GM19023 (cell line): ENCODE results near the gene RNASE13.
"Not testable (repeated sequence)": the region's sequence is repeated elsewhere in the genome, so short reads cannot be mapped to it uniquely, and the experiment has no call there.

Experiments used
- ATAC-seq: cut with Tn5 transposase; IDR thresholded peaks from one replicate; pipeline ENCODE4 v1.9.1; 2021; ENCODE audit warnings: mild to moderate bottlenecking, moderate library complexity; ENCODE audit not compliant: unreplicated experiment

The RNASE13 gene

DNA sequence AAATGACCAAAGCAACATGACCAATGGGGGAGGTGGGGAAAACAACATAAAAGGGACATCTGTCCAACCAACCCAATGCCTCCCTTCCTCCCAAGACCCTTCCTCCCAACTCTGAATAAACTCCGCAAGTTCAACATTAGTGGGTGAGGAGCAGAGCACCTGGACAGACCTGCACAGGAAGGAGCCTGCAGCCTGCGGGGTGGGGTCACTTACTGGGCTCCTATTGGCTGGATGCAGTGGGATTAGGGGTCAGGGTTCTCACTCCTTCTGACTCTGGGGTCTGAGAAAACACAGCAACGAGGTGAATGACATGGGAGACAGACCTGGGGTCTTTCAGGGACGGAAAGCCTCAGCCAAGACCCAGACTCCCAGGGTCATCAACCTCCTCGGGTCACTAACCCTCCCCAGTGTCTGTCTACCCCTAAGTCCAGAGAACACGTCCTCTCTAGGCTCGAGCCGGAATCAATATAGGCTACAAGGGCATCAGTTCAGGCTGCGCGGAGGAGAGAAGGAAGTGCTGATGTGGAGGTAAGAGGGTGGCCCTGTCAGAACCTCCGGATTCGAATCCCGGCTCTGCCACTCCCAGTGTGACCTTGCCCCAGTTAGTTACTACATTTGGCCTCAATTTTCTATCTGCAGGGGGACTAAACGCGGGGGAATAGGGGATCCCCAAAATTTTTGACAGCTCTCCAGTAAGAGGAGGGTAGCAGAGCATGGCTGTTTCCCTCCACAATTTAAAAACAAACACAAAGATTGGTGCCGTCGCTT is 10.6 kb downstream of the RNASE13 start:
- ATAC-seq: no peak

DNA sequence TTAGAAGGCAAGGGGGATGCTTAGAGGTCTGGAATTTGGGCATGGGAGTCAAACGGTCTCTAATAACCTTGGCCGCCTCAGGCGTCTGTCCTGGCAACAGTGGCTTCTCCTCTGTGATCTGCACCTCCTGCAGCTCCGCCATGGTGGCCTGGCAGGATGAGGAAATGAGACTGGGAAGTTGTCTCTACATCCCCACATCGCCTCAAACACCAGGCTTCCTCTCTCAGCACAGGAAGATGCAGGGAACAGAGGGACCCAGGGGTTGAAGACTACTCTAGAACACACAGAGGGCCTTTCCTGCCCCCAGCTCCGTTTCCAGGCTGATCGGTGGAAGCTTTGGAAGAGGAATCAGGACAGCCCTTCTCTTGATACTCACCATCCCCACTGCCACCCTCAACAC is 11.4 kb downstream of the RNASE13 start:
- ATAC-seq: no peak

DNA sequence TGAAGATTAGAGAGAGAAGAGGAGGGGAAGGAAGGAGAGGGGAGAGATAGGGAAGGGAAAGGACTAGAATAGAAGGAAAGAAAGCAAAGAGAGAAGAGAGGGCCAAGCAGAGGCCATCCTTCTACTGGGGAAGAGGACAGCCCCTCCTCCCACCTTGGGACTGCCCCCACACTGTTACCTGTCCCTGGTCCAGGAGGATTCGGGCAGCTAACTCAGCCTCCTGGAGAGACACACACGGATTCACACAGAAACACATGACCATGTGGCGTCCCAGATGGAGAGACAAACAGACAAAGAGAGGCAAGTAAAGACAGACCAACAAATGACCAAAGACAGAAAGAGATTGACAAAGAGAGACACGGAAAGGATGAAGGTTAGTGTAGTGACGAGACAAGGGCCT is 11.9 kb downstream of the RNASE13 start:
- no peak for ATAC-seq

DNA sequence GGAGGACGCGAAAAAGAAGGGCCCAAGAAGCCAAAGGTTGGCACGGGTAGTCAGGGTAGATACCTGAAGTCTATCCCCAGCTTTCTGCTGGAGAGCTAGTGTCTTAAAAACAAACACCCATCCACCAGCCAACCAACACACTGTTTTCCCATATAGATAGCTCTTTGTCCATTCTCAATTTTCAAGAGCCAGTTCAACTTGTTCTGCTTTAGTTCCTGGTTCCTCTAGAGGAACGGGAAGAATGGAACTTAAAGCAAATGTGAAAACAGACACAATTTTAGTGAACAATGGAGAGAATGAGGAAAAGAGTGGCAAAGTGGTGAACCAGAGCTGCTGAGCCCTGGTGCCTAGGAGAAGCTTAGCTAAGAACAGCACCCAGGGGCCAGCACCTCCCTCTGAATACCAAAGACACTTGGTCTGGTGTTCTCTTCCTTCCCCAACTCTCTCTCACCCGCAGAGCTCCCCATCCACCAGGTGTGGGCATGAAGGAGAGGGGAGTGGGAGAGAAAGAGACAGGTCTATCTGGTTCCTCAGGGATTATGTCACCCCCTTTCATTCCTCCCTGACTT is 13.5 kb downstream of the RNASE13 start:
- ATAC-seq: no peak

DNA sequence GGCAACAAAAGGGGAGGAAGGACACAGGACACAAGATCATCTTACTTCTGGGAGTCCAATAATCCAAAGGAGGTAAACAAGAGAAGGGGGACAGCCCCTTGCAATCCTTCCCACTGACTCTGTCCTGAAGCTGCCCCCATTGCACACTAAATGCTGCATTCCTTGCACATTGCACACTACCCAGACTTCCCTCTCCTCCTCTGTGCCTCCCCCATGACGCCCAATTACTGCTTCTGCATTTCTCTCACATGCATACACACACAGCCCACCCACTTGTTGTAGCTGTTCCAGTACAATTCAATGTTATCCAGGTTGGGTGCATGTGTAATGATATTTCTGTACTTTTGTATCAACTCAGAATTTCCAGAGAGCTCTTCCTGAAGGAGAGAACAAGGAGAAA is 15.2 kb downstream of the RNASE13 start:
- ATAC-seq: no peak

DNA sequence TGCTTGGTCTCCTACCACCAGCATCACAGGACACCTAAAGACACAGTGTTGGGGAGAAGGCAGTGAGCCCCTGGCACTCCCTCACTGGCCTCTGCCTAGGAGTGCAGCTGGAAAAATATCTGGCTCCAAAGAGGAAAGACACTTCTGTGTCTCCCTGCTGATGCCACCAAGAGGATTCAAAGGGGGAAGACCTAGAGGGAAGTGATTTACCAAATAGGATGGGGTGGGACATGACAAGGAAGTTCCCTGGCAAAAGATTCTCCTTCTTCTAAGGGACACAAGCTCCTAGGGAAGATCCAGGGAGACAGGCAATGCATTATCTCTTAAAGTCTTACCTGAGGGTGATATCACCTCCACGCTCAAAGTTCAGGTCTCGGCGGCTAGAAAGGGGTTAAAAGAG is 15.8 kb downstream of the RNASE13 start:
- ATAC-seq: no peak

DNA sequence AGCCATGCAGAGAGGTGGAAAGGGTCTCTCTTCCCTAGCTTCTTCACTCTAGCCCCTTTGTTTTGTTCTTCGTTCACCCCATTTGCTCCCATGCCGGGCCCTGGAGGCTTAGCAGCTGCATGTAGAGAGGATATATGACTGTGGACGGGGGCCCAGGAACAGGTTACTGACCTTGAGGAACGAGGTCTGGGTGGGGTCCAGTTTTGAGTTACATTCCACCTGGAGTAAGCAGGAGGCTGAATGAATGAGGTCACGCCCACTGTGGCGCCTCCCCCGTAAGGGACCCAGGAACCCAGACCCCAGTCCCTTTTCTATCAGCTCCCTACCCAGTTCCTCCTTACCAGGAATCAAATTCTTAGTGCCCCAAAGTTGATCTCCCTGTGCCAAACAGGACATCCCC is 16.3 kb downstream of the RNASE13 start:
- no peak for ATAC-seq

DNA sequence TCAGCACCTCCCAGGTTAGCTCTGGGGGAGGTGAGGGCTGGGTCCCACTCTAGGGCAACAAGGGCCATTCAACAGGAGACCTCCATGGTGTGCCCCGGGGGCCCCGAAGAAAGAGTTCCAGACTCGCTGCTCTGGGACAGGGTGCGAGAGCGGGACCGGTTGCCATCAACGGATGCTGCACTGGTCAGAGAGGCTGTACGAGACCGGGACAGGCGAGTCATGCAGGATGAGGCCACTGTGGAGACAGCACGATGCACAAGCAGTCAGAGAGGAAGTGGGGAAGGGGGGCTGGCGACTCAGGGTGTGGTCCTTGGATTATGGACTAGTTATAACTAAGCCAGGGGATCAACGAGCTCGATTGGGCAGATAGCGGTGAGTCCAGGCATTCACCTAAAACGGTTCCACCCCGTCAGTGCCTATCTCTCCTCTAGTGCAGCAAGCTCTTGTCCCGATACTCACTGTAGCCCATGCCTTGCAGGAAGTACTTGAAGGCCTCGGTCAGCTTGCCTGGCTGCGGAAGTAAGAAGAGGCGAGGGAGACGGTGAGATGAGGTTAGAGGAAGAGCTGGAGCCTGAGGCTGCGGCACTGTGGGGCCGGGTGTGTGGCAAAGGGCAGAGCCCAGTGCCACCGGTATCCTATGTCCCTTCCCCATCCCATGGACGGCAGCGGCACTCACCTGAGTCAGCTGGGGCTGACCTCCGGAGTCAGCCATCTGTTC is 16.9 kb downstream of the RNASE13 start:
- ATAC-seq: no peak

DNA sequence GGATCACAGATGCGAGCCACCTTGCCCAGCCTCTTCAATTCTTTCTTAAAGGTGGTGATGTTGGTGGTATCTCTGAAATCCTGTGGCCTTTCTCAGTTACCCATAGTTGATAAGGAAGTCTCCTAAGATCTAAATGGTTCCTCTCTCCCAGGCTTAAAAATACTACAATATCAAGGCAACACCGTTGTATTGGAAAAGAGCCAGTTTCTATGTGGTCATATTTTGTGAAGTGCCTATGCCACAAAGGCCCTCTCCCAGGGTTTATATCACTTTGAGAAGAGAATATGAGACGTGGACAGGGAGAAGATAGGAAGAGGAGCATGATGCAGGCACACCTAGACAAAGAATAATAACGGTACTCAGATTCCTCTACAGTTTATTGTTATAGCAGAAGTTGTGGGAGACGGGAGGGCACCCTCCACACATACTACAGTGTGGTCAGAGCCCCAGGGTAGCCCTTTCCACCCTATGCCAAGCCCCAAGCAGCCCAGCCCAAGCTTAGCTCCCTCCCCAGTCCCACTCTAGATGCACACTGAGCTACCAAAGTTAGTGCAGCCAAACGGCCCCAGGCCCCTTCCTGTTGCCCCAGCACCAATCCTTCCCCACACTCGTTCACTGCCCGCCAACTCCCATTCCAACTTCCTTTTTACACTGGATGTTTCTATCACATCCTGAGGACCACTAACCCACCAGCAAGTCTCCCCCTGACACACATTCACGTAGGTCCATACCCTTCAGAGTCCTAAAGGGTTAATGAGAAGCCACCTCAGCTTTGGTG is 18.0 kb downstream of the RNASE13 start:
- no peak for ATAC-seq

DNA sequence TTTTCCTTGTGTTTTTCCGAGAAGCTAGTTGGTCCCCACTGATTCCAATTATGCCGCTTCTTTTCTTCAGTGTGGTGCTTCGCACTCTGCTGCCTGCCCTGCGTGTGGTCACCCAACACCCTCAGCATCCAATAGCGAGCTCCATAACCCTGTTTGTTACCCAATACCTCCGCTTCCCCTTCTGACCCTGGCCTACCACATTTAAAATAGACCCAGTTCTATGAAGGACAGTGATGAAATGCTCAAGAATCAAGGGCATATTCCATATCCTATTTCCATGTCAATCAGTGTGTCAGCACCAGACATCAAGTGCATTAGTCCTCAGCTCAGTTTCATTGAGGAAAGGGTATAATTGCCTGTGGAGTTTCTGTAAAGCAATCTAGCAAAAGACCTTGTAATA is 19.3 kb downstream of the RNASE13 start:
- ATAC-seq: no peak

DNA sequence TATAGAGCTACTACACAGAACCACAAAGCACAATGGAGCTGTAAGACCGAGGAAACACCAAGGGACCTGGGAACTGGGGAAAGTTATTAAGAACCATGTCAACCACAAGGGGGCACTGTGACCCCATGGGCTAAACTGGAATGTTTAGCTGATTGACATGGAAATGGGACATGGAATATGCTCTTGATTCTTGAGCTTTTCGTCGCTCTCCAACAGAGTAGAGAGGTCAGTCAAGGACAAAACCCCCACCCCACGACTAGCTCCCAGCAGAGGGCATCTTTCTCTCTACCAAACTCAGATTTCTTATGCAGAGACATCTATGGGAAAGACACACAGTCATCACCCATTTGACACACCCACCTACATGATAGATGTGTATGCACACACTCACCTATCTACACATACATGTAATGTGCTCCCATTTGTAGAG is 19.8 kb downstream of the RNASE13 start:
- peak; percentile 66 for ATAC-seq

DNA sequence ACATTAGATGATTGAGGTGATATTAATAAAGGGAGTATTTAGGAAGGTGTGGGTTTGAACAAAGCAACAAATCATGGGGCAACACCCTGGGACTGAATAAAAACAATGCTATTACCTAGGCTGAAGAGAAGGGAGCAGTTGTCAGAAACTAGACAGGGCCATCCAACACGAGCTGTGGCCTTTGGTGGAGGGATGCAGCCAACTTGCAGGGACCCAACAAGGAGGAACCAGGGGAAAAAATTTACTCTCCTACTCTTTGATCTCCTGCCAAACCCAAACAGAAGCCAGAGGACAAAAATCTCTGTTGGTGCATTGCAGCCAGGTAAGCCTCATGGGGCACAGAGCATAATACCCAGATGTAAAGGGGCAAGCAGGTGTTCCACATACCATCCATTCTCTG is 23.5 kb downstream of the RNASE13 start:
- ATAC-seq: no peak

DNA sequence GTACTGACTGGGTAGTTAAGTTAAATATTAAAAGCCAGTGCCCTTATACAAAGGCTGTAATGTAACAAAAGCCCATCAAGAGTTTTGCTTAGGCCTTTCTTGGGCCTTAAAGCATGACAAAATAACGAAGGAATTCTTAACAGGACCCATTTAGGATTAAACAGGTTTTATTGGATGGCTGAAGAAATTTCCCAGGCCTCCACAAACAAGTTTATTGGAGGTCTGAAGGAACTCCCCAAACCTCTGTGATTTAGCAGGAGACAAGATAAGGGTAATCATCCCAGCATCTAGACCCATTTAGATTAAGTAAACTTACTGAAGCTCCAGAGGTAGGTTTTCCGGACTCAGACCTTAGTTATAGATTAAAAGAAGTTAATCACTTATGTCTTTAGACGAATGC is 24.9 kb downstream of the RNASE13 start:
- not testable (repeated sequence) for ATAC-seq

DNA sequence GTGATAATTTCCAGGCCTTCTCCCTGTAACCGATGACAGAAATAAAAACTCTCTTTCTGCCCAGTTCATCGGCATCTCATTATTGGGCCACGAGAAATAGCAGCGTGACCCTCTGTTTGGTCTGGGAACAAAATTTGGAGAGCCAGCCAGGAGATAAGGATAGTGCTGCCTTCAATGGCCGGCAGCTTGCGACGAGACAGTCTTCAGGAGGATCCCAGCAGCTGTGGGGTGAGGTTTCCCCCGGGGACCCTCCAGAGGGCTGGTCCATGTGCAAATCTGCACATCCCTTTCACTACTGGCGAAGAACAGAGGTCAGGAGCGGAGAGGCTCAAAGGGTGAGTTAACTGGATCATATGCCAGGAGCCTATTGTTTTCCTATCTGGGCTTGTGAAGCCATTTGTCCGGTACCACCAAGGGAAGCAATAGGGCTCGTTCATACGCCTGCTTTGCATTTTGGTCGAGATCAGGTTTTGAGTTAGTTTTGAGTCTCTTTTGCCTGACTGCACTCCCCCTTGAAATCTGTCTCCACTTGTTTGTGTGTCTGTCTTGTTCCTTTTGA is 30.7 kb downstream of the RNASE13 start:
- no peak for ATAC-seq

DNA sequence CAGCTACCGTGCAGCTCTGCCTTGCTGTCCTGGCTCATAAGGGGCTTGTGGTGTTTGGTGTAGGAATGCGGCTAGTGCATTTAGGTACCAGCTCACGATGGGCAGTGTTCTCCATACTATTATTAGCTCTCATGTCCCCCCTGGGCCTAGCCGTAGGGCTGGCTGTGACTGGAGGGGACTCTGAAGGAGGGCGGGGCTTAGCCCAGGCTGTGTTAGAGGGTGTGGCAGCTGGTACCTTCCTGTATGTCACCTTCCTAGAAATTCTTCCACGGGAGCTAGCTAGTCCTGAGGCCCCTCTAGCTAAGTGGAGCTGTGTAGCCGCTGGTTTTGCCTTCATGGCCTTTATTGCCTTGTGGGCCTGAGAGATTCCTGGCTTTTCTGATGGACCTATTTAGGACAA is 33.4 kb downstream of the RNASE13 start:
- ATAC-seq: no peak

DNA sequence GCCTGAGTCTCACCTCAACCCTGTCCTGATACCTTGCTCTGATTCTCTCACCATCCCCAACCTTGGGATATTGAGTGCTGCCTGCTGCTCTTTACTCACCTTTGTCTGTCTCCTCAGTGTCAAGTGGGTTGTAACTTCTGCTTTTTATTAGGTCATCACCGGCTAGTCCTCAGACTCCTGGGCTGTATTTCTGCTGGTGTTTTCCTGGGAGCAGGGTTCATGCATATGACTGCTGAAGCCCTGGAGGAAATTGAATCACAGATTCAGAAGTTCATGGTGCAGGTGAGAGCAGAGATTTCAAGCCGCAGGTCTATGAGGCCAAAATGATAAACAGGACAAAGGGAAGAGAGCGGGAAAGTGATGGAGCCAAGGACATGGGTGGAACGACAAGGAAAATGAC is 35.0 kb downstream of the RNASE13 start:
- ATAC-seq: no peak

DNA sequence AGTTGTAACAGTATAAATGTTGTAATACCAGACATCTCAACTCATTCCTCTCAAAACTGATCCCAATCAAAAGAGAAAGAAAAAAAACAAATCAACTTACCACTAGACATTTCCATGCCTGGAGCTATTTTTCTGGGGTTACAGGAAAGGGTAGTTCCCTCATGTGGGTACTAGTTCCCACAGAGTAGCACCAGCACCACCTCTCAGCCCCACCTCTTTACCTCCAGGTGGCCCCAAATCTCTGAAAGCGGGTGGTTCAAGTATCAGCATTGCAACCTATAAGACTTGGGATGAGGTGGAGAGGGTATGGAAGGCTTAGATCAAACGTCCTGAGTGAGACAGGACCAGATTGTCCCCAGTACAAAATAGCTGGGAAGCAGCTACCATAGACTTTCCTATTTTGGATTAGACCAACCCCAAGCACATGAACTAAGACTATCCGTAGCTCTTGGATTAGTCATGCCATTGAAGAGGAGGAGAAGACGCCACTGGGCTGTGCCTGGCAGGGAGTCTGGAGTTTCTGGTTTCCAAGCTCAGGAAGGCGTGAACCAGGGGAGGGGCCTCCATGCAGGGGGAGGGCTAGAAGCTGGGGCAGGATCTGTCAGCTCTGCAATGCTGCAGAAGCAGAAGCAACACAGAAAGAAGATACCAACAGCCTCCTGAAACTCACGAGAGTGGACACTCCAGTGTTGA is 35.8 kb downstream of the RNASE13 start, which contains the start of gene SLC39A2:
TSS of gene SLC39A2 (plus strand) at position 620 of the 693 bp plus-strand sequence. CDS start 154 bp downstream, outside the sequence.
- ATAC-seq: no peak

DNA sequence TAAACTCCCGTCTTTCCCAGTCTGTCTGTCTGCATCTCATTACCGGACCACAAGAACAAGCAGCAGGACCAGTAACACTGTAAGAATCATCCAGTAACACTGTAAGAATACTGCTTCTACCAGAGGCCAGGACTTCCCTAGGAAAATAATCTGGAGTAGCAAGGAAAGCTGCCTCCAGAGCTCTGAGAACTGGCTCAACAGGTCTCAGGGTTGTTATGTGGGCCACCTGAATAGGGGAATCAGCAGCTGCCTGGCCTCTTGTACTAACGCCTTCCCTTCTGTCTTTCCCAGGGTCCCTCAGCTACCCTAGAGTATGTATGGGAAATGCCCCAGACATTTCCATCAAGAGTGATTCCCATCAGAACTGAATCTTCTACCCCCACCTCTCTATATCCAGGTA is 36.5 kb downstream of the RNASE13 start:
- no peak for ATAC-seq

DNA sequence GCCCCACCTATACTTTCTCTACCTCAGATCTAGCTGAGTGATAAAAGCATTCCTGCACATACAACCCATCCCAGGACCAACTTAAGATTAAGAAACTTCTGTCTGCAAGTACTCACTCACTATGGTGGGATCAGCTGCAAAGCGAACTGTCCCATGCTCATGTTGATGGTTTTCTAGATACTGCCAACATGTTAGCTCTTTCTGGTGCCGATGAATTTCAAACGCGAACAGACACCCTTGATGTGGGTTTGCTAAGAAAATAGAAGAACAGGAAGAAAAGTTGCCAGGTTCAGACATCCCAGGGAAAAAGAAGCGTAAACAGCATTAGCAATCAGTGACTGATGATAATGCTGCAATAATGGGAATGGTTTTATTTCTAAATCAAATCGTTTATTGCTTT is 37.0 kb downstream of the RNASE13 start:
- ATAC-seq: no peak

DNA sequence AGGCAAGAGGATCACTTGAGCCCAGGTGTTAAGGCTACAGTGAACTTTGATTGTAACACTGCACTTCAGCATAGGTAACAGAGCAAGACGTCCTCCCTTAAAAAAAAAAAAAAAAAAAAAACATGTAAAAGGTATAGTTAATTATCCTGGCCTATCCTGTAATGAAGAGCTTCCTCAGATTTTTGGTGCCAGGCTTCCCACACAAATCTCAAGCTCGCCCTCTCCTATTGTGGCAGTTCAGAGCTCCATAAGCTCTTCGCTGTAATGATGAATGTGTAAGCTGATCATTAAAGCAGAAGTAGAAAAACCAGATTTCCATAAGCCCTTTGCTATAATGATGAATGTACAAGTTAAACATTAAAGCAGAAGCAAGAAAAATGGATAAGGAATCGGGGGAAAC is 37.5 kb downstream of the RNASE13 start:
- ATAC-seq: no peak
